Measurements from ENCODE around the gene ADRB1.

DNA sequence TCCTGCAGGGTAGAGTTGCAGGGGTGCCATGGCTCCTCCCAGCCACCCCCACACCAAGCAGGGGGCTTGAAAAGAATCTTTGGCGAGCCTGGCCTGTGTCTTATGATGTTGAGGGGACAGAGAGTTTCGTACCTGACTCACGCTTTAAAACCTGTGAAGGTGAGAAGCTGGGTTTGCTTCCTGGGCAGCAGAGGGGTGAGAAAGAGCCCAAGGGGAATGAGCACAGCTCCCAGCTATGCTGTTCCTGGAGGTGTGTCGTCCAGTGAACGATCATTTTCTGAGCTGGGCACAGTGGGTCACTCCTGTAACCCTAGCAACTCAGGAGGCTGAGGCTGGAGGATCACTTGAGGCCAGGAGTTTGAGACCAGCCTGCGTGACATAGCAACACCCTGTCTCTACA is 13.5 kb upstream of the ADRB1 start:
- TF ChIP-seq, protein P1, sequence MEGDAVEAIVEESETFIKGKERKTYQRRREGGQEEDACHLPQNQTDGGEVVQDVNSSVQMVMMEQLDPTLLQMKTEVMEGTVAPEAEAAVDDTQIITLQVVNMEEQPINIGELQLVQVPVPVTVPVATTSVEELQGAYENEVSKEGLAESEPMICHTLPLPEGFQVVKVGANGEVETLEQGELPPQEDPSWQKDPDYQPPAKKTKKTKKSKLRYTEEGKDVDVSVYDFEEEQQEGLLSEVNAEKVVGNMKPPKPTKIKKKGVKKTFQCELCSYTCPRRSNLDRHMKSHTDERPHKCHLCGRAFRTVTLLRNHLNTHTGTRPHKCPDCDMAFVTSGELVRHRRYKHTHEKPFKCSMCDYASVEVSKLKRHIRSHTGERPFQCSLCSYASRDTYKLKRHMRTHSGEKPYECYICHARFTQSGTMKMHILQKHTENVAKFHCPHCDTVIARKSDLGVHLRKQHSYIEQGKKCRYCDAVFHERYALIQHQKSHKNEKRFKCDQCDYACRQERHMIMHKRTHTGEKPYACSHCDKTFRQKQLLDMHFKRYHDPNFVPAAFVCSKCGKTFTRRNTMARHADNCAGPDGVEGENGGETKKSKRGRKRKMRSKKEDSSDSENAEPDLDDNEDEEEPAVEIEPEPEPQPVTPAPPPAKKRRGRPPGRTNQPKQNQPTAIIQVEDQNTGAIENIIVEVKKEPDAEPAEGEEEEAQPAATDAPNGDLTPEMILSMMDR (IDR thresholded peaks at IDR 0.05; ENCODE audit: low read depth, low read length, missing input control) = no peak
- no peak for TF ChIP-seq GABPA (IDR thresholded peaks at IDR 0.05 in 1 of 2, conservative IDR thresholded peaks at IDR 0.05 in 1 of 2)
- TF ChIP-seq NR2F2 (IDR thresholded peaks at IDR 0.05) = no peak
- no peak for TF ChIP-seq TAF1 (conservative IDR thresholded peaks at IDR 0.05)
- TF ChIP-seq, protein P2, sequence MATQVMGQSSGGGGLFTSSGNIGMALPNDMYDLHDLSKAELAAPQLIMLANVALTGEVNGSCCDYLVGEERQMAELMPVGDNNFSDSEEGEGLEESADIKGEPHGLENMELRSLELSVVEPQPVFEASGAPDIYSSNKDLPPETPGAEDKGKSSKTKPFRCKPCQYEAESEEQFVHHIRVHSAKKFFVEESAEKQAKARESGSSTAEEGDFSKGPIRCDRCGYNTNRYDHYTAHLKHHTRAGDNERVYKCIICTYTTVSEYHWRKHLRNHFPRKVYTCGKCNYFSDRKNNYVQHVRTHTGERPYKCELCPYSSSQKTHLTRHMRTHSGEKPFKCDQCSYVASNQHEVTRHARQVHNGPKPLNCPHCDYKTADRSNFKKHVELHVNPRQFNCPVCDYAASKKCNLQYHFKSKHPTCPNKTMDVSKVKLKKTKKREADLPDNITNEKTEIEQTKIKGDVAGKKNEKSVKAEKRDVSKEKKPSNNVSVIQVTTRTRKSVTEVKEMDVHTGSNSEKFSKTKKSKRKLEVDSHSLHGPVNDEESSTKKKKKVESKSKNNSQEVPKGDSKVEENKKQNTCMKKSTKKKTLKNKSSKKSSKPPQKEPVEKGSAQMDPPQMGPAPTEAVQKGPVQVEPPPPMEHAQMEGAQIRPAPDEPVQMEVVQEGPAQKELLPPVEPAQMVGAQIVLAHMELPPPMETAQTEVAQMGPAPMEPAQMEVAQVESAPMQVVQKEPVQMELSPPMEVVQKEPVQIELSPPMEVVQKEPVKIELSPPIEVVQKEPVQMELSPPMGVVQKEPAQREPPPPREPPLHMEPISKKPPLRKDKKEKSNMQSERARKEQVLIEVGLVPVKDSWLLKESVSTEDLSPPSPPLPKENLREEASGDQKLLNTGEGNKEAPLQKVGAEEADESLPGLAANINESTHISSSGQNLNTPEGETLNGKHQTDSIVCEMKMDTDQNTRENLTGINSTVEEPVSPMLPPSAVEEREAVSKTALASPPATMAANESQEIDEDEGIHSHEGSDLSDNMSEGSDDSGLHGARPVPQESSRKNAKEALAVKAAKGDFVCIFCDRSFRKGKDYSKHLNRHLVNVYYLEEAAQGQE (IDR thresholded peaks at IDR 0.05) = no peak
- TF ChIP-seq HNF4G (IDR thresholded peaks at IDR 0.05) = no peak

Measured in liver (tissue), 3 donors.